Heart left ventricle (tissue), 16 donors: ENCODE results near the gene AGFG2. TPM values are rescaled to one million over a fixed set of nuclear protein-coding genes. Genes with fewer than 3 reads are reported as not detected.
A peak's percentile ranks its signal among the peaks of the same experiment; 100 is the strongest.

Source experiments
- ATAC-seq, 4 donors: fragments of 200-7000 bp; cut with Tn5 transposase; one replicate each; pipeline ENCODE4 v1.9.1; 2020 to 2022; ENCODE audit warnings: moderate library complexity in 4 of 4, mild to moderate bottlenecking in 3 of 4, moderate number of reproducible peaks in 1 of 4
- DNase-seq, 5 donors: peaks; one replicate each; pipeline ENCODE4 v3.0.0-alpha.2; 2020
- H3K27ac ChIP-seq, 12 donors: fragments of 200-600 bp; sonication (generic) in 4 of 12; one replicate each; pipeline versions ENCODE4 v1.5.0 to v1.8.0; 2016 to 2022; ENCODE audit warnings: mild to moderate bottlenecking in 2 of 12
- H3K27me3 ChIP-seq, 9 donors: fragments of 200-600 bp; sonication (generic) in 2 of 9; one replicate each; pipeline versions ENCODE4 v1.5.1 to v1.8.0; 2016 to 2022; ENCODE audit warnings: mild to moderate bottlenecking in 3 of 9
- H3K36me3 ChIP-seq, 9 donors: fragments of 200-600 bp; sonication (generic) in 2 of 9; one replicate each; pipeline versions ENCODE4 v1.5.0 to v1.8.0; 2018 to 2022; ENCODE audit warnings: mild to moderate bottlenecking in 2 of 9
- H3K4me1 ChIP-seq, 12 donors: fragments of 200-600 bp; sonication (generic) in 4 of 12; one replicate each; pipeline versions ENCODE4 v1.5.0 to v1.8.0; 2016 to 2022; ENCODE audit warnings: mild to moderate bottlenecking in 3 of 12
- H3K4me3 ChIP-seq, 12 donors: fragments of 200-600 bp; sonication (generic) in 4 of 12; one replicate each; pipeline versions ENCODE4 v1.5.0 to v1.8.0; 2017 to 2022; ENCODE audit warnings: mild to moderate bottlenecking in 9 of 12, moderate library complexity in 4 of 12
- H3K9me3 ChIP-seq, 12 donors: fragments of 200-600 bp; sonication (generic) in 4 of 12; one replicate each; pipeline versions ENCODE4 v1.5.0 to v1.8.0; 2016 to 2022; ENCODE audit warnings: mild to moderate bottlenecking in 1 of 12
- POLR2A ChIP-seq, 2 donors: fragments of 450-650 bp; IDR thresholded peaks; one replicate each; pipeline ENCODE4 v1.6.1; 2017; ENCODE audit warnings: antibody characterized with exemption in 2 of 2, mild to moderate bottlenecking in 2 of 2, moderate library complexity in 2 of 2
- WGBS, 4 donors: extraction: QIAGEN DNeasy Blood & Tissue Kit in 2 of 4; methylation state at CpG; one replicate each; pipeline versions ENCODE4 v1.1.5 to v1.1.7; 2013 to 2018; 5-methylcytosine and 5-hydroxymethylcytosine counted together
- intact Hi-C, 10 donors: fragments of 100-400 bp; cut with DNase I; formaldehyde crosslinking; loops; one replicate each; pipeline versions ENCODE4 v1.11.1 to v1.14.2; 2022
- polyA plus RNA-seq, 2 donors: library from polyadenylated mRNA; stranded (reverse); fragments of 200-250 nt; gene quantifications; one replicate each; pipeline ENCODE4 v1.2.3, GENCODE V29; 2013
- total RNA-seq, 9 donors: library from RNA; depleted of rRNA in 2 of 9; stranded (reverse); fragments of >200 nt in 2 of 9; fragmentation: NEBNext Ultra II Directional in 3 of 9; extraction: Animal tissue kit (Norgen Biotek cat#: 25700) in 3 of 9; gene quantifications; one replicate each; pipeline versions ENCODE4 v1.1.0 to v1.2.4, GENCODE V29; 2016 to 2023
- TF ChIP-seq, protein P1 (sequence below), 12 donors: fragments of 200-600 bp; sonication (generic) in 4 of 12; IDR thresholded peaks; one replicate each; pipeline versions ENCODE4 v1.5.0 to v1.8.0; 2018 to 2022; ENCODE audit warnings: antibody characterized with exemption in 12 of 12, mild to moderate bottlenecking in 5 of 12
- donor health status: ischemic (EF 13 %, LVEDD 7.1; RV severe dilation, severe dysfunction).
- donor health status: healthy with polysubstance abuse.
- donor health status: DM: no; HTN: yes; CAD: no.
- donor health status: DM: no; HTN: no; CAD: no.
- donor health status: ischemic (EF 25% LVEDD 6.9; RV normal size, moderate dysfunction).
- donor health status: ischemic (EF 25% LVEDD 5.7; RV mildly dilated, moderate dysfunction).
- donor health status: healthy.
- donor health status: DM: yes; HTN: yes; CAD: no.
- donor health status: ischemic (EF 35%, LVEDD 5.7; RV mildly dilated, moderate dysfunction).
- donor health status: nonischemic (EF 11% LVEDD 7.7; RV severe dilation, severe dysfunction).
- donor health status: DM: yes; HTN: yes; CAD: no.
- donor health status: PGD.
- donor health status: ischemic (EF 29% LVEDD 5.4; RV normal size, mild dysfunction).
- donor health status: nonischemic (EF 23%, LVEDD 6.1; RV moderate dilation, normal function).

Gene AGFG2
- total and polyA plus RNA-seq, 11 donors = 12.5 to 36.9 (median 30.8) TPM

DNA sequence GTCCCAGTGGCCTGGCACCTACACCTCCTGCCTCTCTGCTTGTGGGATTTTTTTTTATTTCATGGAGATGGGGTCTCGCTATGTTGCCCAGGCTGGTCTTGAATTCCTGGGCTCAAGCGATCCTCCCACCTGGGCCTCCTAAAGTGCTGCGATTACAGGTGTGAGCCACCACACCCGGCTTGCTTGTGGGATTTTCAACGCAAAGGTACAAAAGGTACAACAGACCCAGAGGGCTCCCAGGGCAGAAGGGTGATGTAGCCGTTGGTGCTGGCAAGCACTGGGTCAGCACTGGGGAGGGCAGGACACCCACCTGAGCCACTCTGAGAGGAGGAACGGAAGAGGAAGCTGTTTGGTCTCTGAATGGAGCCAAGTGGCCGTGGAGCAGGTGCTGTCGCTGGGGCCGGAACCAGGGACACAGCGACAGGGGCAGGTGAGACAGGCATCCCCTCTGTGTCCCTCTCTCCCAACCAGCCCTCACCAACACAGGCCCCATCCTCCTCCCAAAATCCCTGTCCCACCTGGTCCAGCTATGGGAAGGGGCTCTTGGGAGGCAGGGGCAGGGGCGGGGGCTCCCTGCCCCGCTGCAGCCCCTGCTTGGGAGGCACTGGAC is 37.5 kb downstream of the AGFG2 start:
- no peak overlapping the region for H3K27ac ChIP-seq
- H3K4me3 ChIP-seq = no peak overlapping the region
- no peaks in the 10 kb centered on the region for H3K4me1 ChIP-seq
- H3K9me3 ChIP-seq = no peaks in the 10 kb centered on the region
- ATAC-seq = no peak
- peak in 2 of 5 donors; percentile 8 to 47 for DNase-seq
- no peaks in the 10 kb centered on the region for H3K27me3 ChIP-seq
- TF ChIP-seq POLR2A (IDR thresholded peaks at IDR 0.05) = no peak
- TF ChIP-seq, protein P1, sequence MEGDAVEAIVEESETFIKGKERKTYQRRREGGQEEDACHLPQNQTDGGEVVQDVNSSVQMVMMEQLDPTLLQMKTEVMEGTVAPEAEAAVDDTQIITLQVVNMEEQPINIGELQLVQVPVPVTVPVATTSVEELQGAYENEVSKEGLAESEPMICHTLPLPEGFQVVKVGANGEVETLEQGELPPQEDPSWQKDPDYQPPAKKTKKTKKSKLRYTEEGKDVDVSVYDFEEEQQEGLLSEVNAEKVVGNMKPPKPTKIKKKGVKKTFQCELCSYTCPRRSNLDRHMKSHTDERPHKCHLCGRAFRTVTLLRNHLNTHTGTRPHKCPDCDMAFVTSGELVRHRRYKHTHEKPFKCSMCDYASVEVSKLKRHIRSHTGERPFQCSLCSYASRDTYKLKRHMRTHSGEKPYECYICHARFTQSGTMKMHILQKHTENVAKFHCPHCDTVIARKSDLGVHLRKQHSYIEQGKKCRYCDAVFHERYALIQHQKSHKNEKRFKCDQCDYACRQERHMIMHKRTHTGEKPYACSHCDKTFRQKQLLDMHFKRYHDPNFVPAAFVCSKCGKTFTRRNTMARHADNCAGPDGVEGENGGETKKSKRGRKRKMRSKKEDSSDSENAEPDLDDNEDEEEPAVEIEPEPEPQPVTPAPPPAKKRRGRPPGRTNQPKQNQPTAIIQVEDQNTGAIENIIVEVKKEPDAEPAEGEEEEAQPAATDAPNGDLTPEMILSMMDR (IDR thresholded peaks at IDR 0.05) = no peak
- H3K36me3 ChIP-seq = peaks cover 5 to 79% (median 73%) of the 10 kb centered on the region in 9 donors
- intact Hi-C loops = no loop called here
- 93 to 96% (median 95%) methylated on average over 8 to 13 of the region's 13 CpGs for WGBS, 4 donors

- DNase-seq (peak in 2 of 5 donors; percentile 18 to 54), ATAC-seq (no peak)
- TF ChIP-seq, protein P1 (IDR thresholded peaks at IDR 0.05) = no peak
- TF ChIP-seq POLR2A (IDR thresholded peaks at IDR 0.05) = no peak
- Histone ChIP-seq H3K27me3 (no peaks in the 10 kb centered on the region), H3K4me3 (no peak overlapping the region), H3K27ac (no peak overlapping the region), H3K9me3 (no peaks in the 10 kb centered on the region), H3K36me3 (peaks cover 5 to 85% (median 79%) of the 10 kb centered on the region in 9 donors), H3K4me1 (peaks cover 0 to 3% (median 0%) of the 10 kb centered on the region in 12 donors)
- WGBS, 4 donors = 93 to 95% (median 93%) methylated on average over 15 to 24 of the region's 24 CpGs
- intact Hi-C loops = no loop called here
Observed at GRCh38 chr7:100577103-100577502, 38.1 kb downstream of the AGFG2 start.

DNA sequence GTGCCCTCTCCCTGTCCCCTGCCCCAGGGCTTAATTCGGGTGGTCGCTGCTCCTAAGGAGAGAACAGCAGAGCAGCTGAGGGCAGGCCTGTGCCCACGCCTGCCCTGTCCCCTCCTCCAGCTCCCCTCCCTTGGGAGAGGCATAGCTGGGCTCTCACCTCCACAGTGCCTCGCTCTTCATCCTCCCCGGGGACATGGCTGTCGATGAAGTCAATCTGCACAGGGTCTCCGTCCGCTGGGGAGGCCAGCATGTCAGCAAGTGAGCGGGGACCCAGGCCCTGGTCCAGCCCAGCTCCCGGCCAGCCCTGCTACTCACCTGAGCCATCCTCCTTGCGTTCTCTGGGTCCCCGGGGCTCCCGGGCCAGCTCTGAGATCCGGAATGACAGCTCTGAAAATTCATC is 38.5 kb downstream of the AGFG2 start:
- H3K27ac ChIP-seq = no peak overlapping the region
- H3K27me3 ChIP-seq = no peaks in the 10 kb centered on the region
- peaks cover 5 to 89% (median 82%) of the 10 kb centered on the region in 9 donors for H3K36me3 ChIP-seq
- DNase-seq = peak in 3 of 5 donors; percentile 18 to 48 (median 26)
- H3K9me3 ChIP-seq = no peaks in the 10 kb centered on the region
- TF ChIP-seq, protein P1 (IDR thresholded peaks at IDR 0.05) = no peak
- intact Hi-C loops = no loop called here
- WGBS, 4 donors = 86 to 92% (median 91%) methylated on average over 12 to 14 of the region's 14 CpGs
- peaks cover 0 to 7% (median 3%) of the 10 kb centered on the region in 12 donors for H3K4me1 ChIP-seq
- no peak overlapping the region for H3K4me3 ChIP-seq
- ATAC-seq = no peak

DNA sequence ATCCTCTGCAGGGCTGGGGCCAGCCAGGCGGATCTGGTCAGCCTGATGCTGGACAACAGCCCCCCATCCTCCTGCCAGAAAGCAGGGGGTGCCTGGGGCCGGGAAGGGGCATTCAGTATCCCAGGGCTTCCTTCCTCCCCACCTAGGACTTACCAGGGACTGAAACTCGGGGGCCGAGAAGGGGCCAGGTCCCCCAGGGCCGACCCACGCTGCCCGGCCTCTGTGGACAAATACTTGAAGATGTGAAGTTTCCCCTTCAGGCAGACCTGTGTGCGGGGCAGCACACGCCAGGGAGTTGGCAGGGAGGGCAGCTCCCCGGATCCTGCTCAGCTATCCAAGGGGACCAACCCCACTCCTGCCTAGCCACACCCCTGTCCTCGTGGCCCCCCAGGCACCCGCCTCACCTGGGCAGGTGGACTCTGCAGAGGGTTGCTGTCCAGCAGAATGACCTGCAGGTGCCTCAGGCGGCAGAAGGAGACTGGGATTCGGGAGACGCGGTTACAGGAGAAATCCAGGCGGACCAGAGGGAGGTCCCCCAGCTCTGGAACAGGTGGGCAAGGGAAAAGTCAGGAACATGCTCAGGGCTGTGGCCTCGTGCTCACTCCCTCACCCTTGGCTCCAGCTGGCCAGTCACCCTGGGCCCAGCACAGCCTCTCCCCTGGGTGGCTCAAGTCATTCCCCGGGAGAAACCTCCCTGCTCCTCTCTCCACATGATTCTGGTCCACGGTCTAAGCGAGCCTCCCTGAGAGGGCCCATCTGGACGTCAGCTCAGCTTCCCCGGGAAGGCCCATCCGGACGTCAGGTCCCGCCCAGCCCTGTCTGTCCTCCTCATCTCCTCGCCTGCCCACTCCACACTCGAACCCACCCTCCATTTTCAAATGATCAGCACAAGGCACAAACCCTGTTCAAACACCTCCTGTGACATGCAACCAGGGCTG is 39.5 kb downstream of the AGFG2 start:
- intact Hi-C loops = no loop called here
- Histone ChIP-seq H3K4me1 (peaks cover 0 to 17% (median 13%) of the 10 kb centered on the region in 12 donors), H3K9me3 (no peaks in the 10 kb centered on the region), H3K27ac (no peak overlapping the region), H3K27me3 (no peaks in the 10 kb centered on the region), H3K36me3 (peaks cover 5 to 91% (median 84%) of the 10 kb centered on the region in 9 donors), H3K4me3 (no peak overlapping the region)
- ATAC-seq = no peak
- TF ChIP-seq POLR2A (IDR thresholded peaks at IDR 0.05) = no peak
- TF ChIP-seq, protein P1 (IDR thresholded peaks at IDR 0.05) = no peak
- DNase-seq = peak in 2 of 5 donors; percentile 12 to 54
- 93 to 96% (median 94%) methylated on average over 26 to 28 of the region's 28 CpGs for WGBS, 4 donors
